UCSD-AML1 (cell line): ENCODE data around the gene KAZALD1.
"Not testable (repeated sequence)": the region's sequence is repeated elsewhere in the genome, so short reads cannot be mapped to it uniquely, and the experiment has no call there.

Source experiments
- DNase-seq: peaks from one replicate; lab custom pipeline; 2025; ENCODE audit not compliant: unreplicated experiment; lab: John Stamatoyannopoulos, UW

Gene KAZALD1

DNA sequence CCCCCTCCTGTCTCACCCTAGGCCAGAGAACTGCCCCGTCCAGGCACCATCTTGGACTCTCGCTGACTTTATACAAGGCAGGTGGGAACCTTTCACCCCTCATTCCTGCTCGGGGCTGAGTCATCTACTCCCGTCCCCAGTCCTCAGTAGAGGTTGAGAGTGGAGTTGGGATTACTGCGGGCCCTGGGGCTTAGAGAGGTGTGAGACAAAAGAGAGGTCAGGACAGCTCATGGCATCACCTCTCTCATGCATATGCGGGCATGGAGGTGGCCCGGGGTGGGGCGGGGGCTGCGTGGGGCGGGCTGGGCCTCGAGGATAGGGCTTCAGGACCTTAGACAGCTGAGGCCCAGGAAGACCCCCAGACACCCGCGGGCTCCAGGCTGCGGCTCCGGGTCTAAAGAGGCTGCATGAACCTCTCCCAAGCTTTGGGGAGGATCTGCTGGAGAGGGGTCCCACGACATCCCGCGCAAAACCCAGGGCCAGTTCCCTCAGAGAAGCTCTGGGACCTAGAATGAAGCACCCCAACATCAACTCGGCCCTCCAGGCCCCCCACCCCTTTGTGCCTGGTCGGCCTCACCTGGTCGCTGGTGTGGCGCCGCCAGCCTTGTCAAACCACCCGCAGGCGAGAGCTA lies 31.2 kb upstream of the KAZALD1 start:
- no peak for DNase-seq

DNA sequence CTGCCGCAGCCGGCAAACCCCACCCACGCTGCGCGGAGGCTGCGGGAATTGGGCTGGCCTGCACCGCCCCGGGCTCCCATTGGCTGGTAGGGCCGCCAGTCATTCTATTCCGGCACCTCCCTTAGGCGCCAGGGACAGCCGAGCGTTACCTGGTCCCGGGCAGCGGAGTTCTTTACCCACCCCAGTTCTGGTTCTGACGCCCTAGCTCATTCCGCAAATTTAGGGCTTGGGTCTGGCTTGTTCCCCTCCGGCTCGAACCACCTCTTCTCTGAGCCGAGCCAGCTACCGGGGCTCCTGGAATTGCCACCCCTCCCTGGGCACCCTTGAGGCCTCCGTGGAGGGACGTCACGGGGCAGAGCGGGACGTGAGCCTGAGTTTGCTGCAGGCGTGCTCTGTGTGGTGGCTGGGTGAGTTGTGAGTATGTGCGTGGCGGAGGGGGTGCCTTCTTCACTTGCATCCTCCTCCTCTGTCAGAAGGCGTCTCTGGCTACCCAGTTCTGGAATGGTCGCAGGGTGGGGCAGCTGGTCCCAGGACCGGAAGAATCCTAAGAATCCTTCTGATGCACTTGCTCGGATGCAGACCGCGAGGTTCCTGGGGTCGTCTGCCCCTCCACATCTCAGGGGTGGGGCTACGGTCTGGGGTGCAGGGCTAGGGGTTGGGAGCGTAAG lies 30.5 kb upstream of the KAZALD1 start, which contains the start of the genes PDZD7 and SFXN3:
PDZD7 (minus strand) TSS at position 2 of the 668 bp plus-strand sequence. CDS start 910 bp downstream, outside the sequence.
SFXN3 (plus strand) TSS at position 107 of the 668 bp plus-strand sequence. CDS start 3,461 bp downstream, outside the sequence.
- peak; percentile 91 for DNase-seq

DNA sequence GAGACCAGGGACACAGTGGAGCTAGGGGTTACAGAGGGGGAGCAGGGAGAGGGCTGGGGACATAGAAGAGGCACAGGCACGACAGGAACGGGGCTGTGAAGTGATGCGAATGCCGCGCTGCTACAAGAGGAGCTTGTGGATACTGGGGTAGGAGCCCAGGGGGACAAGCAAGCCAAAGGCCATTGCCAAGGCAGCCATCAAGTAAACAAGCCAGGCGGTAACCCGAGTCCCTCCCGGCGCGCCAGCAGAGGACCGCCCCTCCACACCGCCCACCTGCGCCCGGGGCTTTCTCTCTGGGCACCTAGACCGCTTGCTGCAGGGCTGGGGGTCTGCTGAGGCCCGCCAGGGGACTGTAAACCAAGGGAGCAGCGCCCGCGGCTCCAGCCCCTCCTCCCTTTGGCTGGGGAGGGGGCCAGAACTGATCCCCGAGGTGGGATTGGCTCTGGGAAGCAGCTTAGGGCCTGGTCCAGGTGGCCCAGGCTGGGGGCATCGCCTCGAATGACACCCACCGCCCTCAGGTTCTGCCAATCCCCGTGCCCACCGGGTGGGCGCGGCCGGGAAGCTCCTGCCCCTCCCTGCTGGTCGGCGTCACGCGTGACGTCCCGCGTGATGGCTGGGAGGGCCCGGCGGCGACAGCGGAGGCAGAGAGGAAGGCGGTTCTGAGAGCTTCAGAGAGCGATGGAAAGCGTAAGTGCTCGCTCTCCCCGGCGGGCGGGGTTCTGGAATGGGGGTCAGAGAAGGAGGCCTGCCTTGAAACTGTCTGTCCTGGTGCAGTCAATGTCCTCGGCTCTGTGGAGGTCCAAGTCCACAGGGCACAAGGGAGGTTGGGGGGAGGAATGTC lies 29.8 kb upstream of the KAZALD1 start:
- peak; percentile 79 for DNase-seq

DNA sequence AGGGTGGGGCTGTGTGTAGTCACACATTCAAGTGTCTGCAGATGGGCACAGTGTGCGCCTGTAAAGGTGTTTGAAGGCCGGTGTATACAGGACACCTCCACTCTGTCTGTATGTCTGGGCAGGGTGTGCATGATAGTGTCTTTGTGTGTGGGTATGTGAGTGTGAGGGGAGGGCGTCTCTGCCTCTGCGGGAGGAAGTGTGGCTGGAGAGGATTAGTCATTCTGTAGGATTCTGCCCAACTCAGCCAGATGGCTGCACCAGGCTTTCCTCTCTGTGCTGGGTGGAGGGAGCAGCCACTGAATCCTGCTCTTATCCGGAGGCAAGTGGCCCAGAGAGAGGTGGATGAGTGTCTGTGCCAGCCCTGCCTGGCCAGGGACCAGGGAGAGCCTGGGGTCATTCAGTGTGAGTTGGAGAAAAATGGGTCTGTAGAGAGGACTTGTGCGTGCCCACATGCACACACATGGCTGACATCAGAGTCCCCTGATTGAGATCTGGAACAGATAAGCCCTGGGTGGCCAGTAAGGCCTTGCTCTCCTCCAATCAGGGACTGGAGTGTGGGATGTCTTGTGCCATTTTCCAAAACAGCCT lies 29.1 kb upstream of the KAZALD1 start:
- DNase-seq: peak; percentile 79

DNA sequence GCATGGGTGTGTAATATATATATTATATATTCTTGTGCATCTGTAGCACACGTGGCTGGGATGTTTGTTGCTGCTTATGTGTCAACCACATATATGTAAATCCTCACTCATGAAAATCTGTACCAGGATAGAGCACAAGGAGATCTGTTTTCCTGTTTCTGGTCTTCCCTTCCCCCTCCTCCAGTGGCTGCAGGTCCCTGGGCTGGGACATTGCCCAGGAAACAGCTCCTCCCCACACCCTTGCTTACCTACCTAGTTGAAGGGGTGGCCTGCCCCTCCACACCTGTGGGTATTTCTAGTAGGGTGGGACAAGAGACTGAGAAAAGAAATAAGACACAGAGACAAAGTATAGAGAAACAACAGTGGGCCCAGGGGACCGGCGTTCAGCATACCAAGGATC lies 28.5 kb upstream of the KAZALD1 start:
- DNase-seq: no peak

DNA sequence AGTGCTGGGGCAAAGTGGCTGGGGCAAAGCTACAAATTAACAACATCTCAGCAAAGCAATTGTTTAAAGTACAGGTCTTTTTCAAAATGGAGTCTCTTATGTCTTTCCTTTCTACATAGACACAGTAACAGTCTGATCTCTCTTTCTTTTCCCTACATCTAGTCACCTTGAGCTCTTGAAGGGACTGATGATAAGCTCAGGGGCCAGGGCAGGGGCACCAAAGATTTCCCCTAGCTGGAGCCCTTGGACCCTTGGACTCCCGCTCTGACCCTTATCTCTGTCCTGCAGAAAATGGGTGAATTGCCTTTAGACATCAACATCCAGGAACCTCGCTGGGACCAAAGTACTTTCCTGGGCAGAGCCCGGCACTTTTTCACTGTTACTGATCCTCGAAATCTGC lies 27.4 kb upstream of the KAZALD1 start:
- not testable (repeated sequence) for DNase-seq

DNA sequence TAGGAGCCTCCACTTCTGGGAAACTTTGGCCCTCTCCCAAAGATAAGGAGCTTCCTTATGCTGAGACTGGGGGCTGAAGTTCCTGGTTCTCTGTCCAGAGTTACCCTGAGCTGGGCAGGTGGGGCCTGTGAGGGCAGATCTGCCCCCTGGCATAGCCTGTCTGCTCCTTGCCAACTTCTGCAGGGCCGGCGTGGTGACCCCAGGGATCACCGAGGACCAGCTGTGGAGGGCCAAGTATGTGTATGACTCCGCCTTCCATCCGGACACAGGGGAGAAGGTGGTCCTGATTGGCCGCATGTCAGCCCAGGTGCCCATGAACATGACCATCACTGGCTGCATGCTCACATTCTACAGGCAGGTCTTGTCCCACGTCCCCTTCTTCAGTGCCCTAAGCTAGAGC lies 26.5 kb upstream of the KAZALD1 start:
- no peak for DNase-seq

DNA sequence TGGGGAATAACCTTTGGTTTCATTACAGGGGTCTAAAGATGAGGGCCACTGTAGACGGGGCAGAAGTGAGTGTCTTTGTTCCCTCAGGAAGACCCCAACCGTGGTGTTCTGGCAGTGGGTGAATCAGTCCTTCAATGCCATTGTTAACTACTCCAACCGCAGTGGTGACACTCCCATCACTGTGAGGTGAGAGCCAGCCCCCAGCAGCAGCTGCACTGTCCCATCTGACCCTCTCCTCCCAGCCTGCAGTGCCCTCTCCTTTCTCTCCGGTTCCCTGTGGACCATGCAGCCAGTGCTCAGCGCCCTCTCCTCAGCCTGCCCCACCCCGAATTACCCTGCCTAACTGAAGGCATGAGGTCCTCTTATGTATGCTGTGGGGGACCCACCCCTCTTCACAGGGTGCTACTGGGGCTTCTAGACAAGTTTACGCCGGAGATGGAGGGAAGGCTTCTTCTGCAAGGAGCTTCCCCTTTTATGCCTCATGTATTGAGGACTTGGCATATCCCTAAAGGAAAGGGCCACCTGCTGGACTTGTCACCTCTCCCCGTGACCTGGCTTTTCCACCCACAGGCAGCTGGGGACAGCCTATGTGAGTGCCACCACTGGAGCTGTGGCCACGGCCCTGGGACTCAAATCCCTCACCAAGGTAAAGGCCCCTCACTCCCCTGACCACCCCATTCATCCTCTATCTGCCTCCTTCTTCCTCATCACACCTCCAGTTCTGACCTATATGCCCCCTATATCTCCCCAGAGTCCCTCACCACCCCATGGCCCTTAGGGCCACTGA lies 25.7 kb upstream of the KAZALD1 start:
- no peak for DNase-seq

DNA sequence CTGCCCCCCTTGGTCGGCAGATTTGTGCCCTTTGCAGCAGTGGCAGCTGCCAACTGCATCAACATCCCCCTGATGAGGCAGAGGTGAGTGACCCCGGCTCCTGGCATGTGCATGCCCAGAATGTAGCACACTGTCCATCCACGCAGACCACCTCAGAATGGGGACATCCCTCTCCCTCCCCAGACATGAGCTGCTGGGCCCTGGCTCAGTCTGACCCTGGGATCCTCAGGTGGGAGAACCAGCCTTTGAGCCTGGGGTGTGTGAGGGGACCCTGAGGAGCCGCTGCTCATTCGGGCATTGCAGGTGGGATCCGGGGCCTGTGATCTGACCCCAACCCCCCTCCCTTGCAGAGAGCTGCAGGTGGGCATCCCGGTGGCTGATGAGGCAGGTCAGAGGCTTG lies 25.1 kb upstream of the KAZALD1 start:
- DNase-seq: no peak

DNA sequence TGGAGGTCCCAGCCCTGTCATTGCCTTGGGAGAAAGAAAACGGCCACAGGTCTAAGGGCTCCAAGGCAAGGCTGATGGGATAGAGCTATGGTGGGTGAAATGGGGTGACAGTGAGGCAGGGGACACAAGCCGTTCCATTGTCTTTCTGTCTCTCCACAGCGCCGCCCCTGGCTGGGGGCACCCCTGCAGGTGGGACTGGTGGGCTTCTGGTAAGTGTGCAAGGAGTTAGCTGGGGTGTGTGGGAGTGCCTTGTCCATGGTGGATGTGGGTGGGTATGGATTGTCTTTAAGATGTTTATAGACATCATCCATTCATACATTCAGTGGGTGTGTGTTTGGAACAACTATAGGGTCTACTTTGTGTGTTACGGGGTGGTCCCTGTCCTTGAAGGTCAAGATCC lies 23.3 kb upstream of the KAZALD1 start:
- DNase-seq: no peak

DNA sequence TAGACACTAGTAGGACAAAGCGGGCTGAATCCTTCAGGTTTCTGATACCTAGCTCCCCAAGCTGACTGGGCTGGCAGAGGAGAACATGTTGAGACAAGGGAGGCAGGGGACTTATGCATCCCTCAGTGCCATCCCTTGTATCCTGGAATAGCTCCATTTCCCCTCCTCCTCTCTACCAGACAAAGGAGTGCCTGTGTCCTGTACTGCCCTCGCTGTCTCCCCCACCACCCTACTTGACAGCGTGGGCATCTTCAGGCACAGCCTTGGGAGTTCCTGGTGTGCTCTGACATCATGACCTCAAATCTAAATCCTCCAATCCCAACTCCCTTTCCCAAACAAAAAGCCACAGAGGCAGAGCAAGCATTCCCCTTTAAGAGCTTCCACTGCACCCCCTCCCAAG lies 21.7 kb upstream of the KAZALD1 start:
- DNase-seq: no peak

DNA sequence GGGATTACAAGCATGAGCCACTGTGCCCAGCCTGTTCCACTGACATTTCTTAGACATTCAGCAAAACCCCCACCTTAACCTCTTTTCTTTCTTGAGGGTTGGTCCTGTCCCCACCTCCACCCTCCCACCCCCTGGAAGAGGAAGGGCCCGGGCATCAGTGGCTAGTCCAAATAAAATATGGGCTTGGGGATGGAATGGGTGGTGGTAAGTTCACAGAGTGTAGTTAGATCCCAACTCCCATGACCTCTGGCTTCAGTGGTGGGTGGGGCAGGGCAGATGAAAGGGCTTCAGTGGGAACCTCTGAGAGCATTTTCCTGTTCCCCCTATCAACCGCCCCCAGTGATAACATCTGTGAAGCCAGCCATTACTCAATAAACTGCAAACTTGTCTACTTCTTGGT lies 20.9 kb upstream of the KAZALD1 start:
- DNase-seq: no peak

DNA sequence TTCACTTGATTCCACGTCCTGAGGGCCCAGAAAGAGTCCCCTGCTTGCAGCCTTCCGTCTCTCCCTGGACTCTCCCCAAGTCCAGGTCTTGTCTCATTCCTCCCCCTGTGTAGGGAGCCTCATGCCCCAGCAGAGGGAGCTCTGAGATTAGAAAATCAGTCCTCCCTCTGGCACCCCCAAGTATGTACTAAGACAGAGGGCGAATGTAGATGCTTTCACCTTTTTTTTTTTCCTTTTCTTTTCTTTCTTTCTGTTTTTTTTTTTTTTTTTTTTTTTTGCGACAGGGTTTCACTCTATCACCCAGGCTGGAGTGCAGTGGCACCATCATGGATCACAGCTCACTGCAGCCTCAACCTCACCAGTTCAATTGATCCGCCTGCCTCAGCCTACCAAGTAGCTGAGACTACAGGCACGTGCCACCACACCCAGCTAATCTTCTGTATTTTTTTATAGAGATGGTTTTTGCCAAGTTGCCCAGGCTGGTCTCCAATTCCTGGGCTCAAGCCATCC lies 20.5 kb upstream of the KAZALD1 start:
- peak; percentile 65 for DNase-seq

DNA sequence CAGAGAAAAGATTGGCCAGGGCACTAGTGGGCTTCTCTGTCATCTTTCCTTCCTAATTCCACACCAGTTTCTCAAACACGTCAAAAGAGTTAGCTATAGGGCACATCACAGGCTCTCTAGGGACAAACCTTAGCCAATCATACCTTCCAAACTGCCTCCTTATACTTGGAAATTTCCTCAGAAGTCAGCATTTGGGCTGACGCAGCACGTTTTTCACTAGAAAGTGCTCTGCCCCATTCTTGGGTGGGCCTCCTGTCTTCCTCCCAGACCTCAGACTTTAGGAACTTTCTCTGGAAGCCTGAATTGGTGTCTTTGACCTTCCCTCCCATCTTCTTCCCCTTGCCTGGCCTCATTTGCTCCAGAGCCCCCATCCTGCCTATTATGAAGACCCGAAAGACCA lies 19.7 kb upstream of the KAZALD1 start:
- DNase-seq: no peak

DNA sequence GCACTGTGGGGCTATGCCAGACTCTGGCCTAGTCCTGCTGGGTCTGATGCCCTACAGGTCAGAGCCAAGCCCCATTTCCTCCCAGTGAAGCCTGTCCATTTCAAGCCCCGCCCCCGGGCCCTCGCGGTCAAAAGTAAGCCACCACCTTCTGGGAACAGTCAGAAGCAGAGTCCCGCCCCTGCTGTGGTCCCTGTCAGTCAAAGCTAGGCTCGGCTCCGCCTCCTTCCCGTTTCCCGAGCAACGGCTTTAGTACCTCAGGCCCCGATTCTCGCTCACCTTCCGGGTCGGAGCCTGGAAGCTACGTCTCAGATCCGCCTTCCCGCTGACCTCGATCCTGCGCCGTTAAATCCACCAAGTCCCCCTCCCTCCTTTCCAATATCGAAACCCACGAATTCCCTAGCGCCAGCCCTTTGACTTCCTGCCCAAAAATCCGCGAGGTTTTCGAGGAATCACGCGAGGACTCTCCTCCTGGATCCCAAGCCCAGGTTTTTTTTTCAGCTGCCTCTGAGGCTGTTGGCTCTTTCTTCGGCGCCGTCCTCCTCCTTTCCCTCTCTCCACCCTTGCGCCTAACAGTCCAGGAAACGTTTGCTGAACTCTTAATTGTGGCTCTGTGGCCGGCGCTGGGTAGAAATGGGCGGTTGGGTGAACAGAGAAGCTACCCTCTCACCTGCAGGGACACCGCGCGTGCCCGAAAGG lies 19.0 kb upstream of the KAZALD1 start:
- DNase-seq: peak; percentile 97

DNA sequence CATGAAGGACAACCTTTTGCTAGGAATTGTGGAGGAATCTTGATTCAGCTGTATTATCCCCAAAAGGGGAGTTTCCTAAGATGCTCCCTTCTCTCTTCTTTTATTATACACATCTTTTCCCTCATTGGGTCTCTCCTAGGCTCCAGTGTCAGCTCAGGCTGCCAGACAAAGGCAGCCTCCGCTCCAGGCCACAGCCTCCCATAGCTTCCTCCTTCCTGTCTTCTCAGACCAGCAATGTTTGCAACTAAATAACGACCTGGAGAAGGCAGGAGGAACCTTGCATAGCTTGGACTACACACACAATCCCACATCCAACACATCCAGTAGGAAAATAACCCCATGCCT lies 18.5 kb upstream of the KAZALD1 start:
- peak; percentile 44 for DNase-seq

DNA sequence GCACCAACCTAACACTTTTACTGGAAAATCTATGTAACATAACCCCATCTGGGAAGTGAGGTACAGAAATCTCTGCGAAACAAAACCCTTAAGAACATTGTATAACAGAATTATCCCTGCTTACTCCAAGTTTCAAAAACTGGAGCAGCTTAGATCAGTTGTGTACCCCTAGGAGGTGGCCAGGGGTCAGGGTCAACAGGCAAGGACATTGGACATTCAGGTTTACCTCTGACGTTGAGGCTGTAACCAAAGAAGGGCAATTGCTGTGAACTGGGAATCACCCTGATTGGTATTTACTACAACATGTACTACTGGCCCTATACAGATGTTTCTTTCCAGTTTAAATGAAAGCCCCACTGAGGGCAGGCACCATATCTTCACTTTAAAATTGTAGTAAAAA lies 17.7 kb upstream of the KAZALD1 start:
- DNase-seq: no peak

DNA sequence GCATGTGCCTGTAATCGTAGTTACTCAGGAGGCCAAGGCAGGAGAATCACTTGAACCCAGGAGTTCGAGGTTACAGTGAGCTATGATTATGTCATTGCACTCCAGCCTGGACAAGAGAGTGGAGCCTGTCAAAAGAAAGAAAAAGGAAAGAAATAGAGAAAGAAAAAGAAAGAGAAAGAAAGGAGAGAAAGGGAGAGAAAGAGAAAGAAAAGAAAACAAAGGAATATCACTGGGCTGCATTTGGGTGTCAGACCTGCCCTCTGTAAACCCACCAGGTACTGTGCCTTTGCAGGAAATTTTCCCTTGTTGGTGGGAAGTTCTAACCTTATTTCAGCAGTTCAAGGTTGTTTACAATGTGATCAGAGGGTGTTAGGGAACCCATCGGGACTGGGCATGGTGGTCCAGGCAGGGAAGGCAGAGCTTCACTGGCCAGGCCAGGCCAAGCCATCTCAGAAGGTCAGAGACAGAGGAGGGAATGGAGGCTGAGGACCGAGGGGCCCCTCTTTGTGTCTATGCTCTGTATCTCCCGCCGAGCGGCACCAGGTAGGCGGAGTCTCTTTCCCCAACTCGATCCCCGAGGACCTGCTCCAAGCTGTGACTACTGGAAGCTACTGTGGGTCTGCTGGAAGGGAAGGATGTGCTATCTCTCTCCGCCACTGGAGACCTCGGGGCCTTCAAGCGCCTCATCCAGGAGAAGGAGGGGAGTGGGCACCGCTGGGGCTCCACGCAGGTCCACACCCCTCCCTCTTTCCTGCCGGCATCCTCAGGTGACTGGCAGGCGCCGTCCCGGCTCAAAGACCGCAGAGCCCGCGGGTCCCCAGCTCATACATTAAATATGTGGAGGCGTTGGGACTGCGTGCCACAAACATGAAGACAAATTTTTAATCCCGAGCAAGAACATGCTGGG lies 15.2 kb upstream of the KAZALD1 start:
- DNase-seq: no peak

DNA sequence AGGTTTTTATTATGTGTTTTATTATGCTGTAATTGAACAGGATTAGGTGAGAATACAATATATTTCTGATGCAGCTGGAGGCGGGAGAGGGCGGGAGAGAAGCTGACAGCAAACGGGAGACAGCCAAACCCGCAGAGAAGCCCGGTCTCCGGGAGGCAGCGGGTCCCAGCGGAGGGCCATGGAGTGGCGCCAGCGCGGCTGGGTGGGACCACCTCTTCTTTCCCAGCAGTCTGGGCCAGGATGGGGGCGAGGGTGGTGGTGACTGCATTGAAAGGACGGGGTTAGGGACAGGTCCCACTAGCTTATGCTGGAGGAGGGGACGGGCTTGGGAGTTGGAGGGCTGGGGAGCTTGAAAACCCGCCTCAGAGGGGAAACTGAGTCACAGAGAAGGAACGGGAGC lies 14.5 kb upstream of the KAZALD1 start:
- DNase-seq: no peak
